ENCODE measurements around the gene MEPCE.

MEPCE gene

DNA sequence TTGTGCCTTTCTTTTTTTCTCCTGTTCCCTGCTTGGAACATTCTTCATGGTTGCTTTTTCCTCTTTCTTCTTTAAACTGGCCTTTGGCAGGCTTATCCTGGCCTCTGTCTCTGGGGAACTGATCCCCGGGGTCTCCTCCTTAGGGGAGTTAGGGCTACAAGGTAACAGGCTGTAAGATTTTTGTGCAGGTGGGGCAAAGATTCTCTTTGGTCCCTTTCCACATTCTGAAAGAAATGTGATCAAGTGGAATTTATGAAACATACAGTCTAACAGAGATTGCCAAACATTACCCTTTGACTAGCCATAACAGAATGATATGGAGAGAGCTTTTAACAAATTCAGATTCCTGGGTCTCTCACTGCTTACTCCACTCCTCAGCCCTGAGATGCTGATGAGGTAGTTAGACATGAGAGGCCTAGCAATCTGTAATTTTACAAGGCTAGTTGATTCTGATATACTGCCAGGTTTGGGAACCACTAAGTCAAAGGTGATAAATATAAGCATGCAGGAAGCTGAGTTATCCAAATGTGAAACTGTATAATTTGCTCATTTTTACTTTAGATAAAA is 9.9 kb upstream of the MEPCE start:
- TF ChIP-seq POLR2A (IDR thresholded peaks at IDR 0.05; ENCODE audit: low read depth, low read length): no peak
- FAIRE-seq (no peak), DNase-seq (ENCODE audit: insufficient read length, low spot score) (no peak)

DNA sequence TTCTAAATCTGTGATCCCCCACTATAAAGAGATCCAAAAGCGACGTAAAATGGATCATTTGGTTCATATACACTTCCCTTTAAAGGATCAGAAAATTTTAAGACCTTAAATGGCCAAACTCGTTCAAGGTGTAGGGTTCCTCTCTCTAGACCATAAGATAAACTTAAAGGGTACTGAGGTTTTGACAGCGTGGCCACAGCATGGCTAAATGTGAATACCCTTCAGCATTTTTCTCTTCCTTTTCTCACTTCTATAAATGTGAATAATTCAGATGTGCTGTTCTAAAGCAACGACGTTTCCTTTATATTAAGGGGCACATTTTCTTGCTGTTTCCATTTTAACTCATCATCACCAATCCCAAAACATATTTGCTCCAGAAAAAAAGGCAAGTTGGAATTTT is 6.3 kb upstream of the MEPCE start:
- FAIRE-seq (no peak), DNase-seq (ENCODE audit: insufficient read length, low spot score) (no peak)
- no peak for TF ChIP-seq POLR2A (IDR thresholded peaks at IDR 0.05; ENCODE audit: low read depth, low read length)

DNA sequence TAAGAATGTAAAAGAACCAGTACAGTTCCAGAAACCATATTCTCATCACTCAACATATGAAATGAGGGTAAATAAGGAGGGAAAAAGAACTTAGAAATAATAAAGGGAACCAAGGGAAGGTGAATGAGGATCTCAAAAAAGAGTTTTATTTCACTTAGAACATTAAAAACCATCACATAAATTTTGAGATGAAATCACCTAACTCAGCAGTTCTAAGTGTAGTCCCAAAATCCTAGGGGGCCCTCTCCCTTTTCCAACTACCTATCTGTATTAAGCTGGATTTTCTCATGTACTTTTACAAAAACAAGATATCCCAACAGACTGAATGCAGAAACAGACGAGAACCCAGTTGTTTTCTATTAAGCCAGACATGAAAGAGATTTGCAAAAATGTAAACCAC is 4.3 kb upstream of the MEPCE start:
- FAIRE-seq (no peak), DNase-seq (ENCODE audit: insufficient read length, low spot score) (no peak)
- no peak for TF ChIP-seq POLR2A (IDR thresholded peaks at IDR 0.05; ENCODE audit: low read depth, low read length)

DNA sequence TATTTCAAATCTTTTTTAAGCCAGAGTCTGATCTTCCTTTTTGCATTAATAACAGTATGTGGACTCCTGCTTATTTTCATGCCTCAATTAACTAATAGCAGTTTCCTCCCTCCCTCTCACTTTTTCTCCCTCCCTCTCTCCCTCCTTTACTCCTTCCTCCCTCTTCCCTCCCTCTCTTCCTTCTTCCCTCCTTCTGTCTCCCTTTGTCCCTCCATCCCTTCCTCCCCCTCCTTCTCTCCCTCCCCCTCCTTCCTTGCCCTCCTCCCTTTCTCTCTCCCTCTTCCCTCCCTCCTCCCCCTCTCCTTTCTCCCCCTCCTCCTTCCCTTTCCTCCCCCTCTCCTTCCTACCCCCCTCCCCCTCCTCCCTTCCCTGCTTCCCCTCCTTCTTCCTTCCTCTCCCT is 3.1 kb upstream of the MEPCE start:
- TF ChIP-seq POLR2A (IDR thresholded peaks at IDR 0.05; ENCODE audit: low read depth, low read length): no peak
- FAIRE-seq (no peak), DNase-seq (ENCODE audit: insufficient read length, low spot score) (no peak)

- no peak for DNase-seq (ENCODE audit: insufficient read length, low spot score)
- TF ChIP-seq POLR2A (IDR thresholded peaks at IDR 0.05; ENCODE audit: low read depth, low read length): no peak
- no peak for FAIRE-seq
Measured at GRCh38 chr7:100427762-100428198, 1.9 kb upstream of the MEPCE start.

DNA sequence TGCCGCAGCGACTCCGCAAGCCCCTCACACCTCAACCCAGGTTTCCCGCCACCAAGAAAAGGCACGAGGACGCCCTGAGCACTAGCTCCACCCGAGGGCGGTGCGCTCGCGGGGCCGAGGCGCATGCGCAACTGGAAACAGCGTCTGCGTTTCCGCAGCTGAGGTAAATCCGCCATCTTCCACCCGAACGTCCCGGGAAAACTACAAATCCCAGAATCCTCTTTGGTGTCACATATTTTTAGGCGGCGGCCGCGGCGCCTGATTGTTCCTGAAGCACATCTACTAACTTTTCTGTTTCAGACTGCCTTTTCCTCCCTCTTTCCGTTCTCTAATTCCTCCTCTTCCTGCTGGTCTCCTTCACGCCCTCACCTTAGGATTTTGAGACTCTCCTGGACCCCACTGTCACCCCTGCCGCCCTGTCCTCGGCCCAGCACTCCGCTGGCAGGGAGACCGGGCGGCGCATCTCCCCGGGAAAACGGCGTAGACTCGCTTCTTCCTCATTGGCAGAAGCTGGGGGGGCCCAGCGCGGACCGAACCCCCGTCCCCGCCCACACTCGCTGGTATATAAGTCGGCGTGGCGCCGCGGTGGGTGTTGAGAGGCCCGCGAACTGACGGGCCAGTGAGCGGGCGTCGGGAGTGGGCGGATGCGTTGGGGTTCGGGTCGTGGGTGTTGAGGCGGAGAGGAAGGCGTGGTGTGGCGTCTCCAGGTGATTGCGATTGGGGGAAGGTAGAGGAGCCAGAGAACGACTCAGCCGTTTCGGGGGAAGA is 1.2 kb upstream of the MEPCE start, which contains the start of gene ZCWPW1:
Gene ZCWPW1, minus strand, starts transcription at position 505 of the 768 bp plus-strand sequence. CDS start 8,054 bp downstream, outside the sequence.
- peak; percentile 23 for FAIRE-seq
- DNase-seq (ENCODE audit: insufficient read length, low spot score): peak; percentile 87
- TF ChIP-seq POLR2A (IDR thresholded peaks at IDR 0.05; ENCODE audit: low read depth, low read length): peak; percentile 100

GRCh38 chr7:100428967-100429636 is 529 bp upstream of the MEPCE start:
- DNase-seq (ENCODE audit: insufficient read length, low spot score) (peak; percentile 82), FAIRE-seq (no peak)
- peak; percentile 96 for TF ChIP-seq POLR2A (IDR thresholded peaks at IDR 0.05; ENCODE audit: low read depth, low read length)

- FAIRE-seq (no peak), DNase-seq (ENCODE audit: insufficient read length, low spot score) (no peak)
- no peak for TF ChIP-seq POLR2A (IDR thresholded peaks at IDR 0.05; ENCODE audit: low read depth, low read length)
Measured at GRCh38 chr7:100430493-100431285, 1.1 kb downstream of the MEPCE start.

DNA sequence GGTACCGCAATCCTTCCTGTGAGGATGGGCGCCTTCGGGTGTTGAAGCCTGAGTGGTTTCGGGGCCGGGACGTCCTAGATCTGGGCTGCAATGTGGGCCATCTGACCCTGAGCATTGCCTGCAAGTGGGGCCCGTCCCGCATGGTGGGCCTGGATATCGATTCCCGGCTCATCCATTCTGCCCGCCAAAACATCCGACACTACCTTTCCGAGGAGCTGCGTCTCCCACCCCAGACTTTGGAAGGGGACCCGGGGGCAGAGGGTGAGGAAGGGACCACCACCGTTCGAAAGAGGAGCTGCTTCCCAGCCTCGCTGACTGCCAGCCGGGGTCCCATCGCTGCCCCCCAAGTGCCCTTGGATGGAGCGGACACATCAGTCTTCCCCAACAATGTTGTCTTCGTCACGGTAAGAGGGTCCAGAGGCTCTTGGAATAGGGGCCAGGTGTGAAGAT is 1.7 kb downstream of the MEPCE start:
- no peak for TF ChIP-seq POLR2A (IDR thresholded peaks at IDR 0.05; ENCODE audit: low read depth, low read length)
- no peak for FAIRE-seq
- no peak for DNase-seq (ENCODE audit: insufficient read length, low spot score)

DNA sequence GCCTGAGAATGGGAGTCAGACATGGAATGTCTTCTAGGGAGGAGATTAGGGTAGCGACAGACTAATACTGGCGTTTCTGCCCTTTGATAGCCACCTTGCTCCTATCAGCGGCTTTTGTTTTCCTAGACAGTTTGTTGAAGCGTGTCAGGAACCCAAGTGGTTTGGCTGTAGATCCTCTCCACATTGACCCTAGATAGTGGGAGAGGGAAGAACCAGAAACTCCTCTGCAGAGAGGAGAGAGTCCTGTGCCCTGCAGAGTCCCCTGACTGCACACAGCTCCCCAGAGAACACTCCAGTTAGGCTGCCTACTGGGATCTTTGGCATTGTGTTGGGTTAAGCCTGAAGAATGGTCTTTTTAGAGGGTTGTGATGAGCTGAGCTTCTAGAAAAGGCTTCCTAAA is 2.4 kb downstream of the MEPCE start:
- TF ChIP-seq POLR2A (IDR thresholded peaks at IDR 0.05; ENCODE audit: low read depth, low read length): no peak
- DNase-seq (ENCODE audit: insufficient read length, low spot score) (no peak), FAIRE-seq (no peak)

DNA sequence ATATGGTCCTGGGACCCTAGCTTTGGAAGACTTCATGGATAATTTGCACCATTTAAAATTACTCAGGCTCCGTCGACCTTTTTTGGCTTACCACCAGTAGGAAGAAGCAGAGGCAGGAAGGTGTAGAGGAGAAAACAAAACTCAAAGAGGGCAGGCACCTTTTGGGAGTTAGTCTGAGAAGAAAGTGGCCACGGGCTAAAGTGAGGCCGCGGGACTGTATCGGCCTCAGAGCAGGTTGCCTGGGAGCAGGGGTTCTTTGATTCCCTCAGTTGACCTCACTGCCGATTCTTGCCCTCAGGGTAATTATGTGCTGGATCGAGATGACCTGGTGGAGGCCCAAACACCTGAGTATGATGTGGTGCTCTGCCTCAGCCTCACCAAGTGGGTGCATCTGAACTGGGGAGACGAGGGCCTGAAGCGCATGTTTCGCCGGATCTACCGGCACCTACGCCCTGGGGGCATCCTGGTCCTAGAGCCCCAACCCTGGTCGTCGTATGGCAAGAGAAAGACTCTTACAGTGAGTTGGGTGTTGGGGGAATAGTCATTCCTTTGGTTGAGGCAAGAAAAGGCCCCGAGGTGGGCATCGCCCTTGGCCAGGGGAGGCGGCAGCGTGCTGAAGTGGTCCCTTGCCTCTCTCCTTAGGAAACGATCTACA is 3.1 kb downstream of the MEPCE start:
- DNase-seq (ENCODE audit: insufficient read length, low spot score) (no peak), FAIRE-seq (no peak)
- TF ChIP-seq POLR2A (IDR thresholded peaks at IDR 0.05; ENCODE audit: low read depth, low read length): no peak

DNA sequence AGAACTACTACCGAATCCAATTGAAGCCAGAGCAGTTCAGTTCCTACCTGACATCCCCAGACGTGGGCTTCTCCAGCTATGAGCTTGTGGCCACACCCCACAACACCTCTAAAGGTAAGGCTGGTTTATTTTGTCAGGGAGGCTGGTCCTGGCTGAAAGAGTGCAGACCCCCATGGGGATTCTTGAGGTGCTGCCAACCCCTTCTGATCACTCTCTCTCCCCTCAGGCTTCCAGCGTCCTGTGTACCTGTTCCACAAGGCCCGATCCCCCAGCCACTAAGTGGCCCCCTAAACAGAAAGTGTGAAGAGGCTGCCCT is 3.6 kb downstream of the MEPCE start:
- FAIRE-seq: no peak
- DNase-seq (ENCODE audit: insufficient read length, low spot score): no peak
- TF ChIP-seq POLR2A (IDR thresholded peaks at IDR 0.05; ENCODE audit: low read depth, low read length): no peak

DNA sequence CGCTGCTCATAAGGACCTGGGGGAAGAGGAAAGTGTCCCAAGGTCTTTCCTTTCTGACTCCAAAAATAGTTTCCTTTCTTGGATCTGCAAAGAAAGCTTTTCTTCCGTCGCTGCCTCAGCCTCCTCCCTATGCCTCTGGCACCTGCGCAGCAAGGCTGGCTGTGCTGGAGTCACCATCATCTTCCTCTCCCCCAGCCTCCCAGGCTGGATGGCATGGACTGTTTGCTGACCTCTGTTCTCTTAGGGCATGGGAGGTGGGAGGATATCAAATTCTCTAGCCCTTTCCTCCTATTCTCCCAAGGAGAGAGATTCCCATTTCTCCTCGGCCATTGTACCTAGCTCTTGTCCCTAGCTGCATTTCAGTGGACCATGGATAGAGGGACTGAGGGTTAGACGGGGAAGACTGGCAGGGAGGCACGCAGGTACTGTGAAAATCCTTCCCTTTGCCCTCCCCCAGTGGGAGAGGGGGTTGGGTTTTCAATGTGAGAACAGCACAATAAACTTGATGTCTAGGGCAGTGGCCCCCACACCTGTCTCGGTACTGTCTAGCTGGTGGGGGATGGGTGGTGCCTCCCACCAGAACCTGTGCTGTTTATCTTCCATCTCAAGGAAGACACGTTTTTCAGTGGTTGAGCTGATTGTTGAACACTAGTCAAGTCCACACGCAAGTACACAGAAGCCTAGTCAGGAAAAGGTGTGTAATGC is 4.1 kb downstream of the MEPCE start:
- no peak for FAIRE-seq
- DNase-seq (ENCODE audit: insufficient read length, low spot score): no peak
- no peak for TF ChIP-seq POLR2A (IDR thresholded peaks at IDR 0.05; ENCODE audit: low read depth, low read length)
